ENCODE data around the gene BCR. TPM values are rescaled to one million over a fixed set of nuclear protein-coding genes. Genes with fewer than 3 reads are reported as not detected.

Gene BCR
- total and polyA plus RNA-seq, 2 of the 13 experiments (the other 11 are each of a cell fraction or from before 2014, with no cell fraction given) = 19.9 to 33.6 TPM

GRCh38 chr22:23180301-23180892 lies at the start of gene BCR (continued):
- TF ChIP-seq, protein P1, sequence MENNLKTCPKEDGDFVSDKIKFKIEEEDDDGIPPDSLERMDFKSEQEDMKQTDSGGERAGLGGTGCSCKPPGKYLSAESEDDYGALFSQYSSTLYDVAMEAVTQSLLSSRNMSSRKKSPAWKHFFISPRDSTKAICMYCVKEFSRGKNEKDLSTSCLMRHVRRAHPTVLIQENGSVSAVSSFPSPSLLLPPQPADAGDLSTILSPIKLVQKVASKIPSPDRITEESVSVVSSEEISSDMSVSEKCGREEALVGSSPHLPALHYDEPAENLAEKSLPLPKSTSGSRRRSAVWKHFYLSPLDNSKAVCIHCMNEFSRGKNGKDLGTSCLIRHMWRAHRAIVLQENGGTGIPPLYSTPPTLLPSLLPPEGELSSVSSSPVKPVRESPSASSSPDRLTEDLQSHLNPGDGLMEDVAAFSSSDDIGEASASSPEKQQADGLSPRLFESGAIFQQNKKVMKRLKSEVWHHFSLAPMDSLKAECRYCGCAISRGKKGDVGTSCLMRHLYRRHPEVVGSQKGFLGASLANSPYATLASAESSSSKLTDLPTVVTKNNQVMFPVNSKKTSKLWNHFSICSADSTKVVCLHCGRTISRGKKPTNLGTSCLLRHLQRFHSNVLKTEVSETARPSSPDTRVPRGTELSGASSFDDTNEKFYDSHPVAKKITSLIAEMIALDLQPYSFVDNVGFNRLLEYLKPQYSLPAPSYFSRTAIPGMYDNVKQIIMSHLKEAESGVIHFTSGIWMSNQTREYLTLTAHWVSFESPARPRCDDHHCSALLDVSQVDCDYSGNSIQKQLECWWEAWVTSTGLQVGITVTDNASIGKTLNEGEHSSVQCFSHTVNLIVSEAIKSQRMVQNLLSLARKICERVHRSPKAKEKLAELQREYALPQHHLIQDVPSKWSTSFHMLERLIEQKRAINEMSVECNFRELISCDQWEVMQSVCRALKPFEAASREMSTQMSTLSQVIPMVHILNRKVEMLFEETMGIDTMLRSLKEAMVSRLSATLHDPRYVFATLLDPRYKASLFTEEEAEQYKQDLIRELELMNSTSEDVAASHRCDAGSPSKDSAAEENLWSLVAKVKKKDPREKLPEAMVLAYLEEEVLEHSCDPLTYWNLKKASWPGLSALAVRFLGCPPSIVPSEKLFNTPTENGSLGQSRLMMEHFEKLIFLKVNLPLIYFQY (CRISPR knock-in tag; IDR thresholded peaks at IDR 0.05; ENCODE audit: borderline replicate concordance) = no peak
- TF ChIP-seq ZNF777 (CRISPR knock-in tag; IDR thresholded peaks at IDR 0.05) (no peak), ZNF83 (CRISPR knock-in tag; IDR thresholded peaks at IDR 0.05; ENCODE audit: borderline replicate concordance) (no peak), FOSL1 (CRISPR knock-in tag; IDR thresholded peaks at IDR 0.05; ENCODE audit: borderline replicate concordance) (no peak), GLMP (CRISPR knock-in tag; IDR thresholded peaks at IDR 0.05; ENCODE audit: borderline replicate concordance) (no peak), RBM39 (IDR thresholded peaks at IDR 0.05; ENCODE audit: low read depth, low read length, poor library complexity, severe bottlenecking) (peak; percentile 17), UBTF (CRISPR knock-in tag; IDR thresholded peaks at IDR 0.05) (no peak), THYN1 (CRISPR knock-in tag; IDR thresholded peaks at IDR 0.05; ENCODE audit: borderline replicate concordance, low read depth) (no peak), ZNF530 (CRISPR knock-in tag; IDR thresholded peaks at IDR 0.05; ENCODE audit: low read depth) (no peak), HNF4G (IDR thresholded peaks at IDR 0.05; ENCODE audit: borderline replicate concordance, low read depth, low read length) (no peak), HNF4G (CRISPR knock-in tag; IDR thresholded peaks at IDR 0.05; ENCODE audit: borderline replicate concordance, low read depth) (peak; percentile 57; the same call in 1 of the 2 replicates), REL (CRISPR knock-in tag; conservative IDR thresholded peaks at IDR 0.05) (no peak), ZNF260 (CRISPR knock-in tag; IDR thresholded peaks at IDR 0.05; ENCODE audit: borderline replicate concordance, low read depth) (no peak), GLI4 (CRISPR knock-in tag; IDR thresholded peaks at IDR 0.05; ENCODE audit: borderline replicate concordance) (no peak), ZFP37 (CRISPR knock-in tag; IDR thresholded peaks at IDR 0.05; ENCODE audit: borderline replicate concordance) (no peak)
- TF ChIP-seq, protein P2, sequence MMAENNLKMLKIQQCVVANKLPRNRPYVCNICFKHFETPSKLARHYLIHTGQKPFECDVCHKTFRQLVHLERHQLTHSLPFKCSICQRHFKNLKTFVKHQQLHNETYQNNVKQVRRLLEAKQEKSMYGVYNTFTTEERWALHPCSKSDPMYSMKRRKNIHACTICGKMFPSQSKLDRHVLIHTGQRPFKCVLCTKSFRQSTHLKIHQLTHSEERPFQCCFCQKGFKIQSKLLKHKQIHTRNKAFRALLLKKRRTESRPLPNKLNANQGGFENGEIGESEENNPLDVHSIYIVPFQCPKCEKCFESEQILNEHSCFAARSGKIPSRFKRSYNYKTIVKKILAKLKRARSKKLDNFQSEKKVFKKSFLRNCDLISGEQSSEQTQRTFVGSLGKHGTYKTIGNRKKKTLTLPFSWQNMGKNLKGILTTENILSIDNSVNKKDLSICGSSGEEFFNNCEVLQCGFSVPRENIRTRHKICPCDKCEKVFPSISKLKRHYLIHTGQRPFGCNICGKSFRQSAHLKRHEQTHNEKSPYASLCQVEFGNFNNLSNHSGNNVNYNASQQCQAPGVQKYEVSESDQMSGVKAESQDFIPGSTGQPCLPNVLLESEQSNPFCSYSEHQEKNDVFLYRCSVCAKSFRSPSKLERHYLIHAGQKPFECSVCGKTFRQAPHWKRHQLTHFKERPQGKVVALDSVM (CRISPR knock-in tag; IDR thresholded peaks at IDR 0.05) = no peak
- TF ChIP-seq, protein P3, sequence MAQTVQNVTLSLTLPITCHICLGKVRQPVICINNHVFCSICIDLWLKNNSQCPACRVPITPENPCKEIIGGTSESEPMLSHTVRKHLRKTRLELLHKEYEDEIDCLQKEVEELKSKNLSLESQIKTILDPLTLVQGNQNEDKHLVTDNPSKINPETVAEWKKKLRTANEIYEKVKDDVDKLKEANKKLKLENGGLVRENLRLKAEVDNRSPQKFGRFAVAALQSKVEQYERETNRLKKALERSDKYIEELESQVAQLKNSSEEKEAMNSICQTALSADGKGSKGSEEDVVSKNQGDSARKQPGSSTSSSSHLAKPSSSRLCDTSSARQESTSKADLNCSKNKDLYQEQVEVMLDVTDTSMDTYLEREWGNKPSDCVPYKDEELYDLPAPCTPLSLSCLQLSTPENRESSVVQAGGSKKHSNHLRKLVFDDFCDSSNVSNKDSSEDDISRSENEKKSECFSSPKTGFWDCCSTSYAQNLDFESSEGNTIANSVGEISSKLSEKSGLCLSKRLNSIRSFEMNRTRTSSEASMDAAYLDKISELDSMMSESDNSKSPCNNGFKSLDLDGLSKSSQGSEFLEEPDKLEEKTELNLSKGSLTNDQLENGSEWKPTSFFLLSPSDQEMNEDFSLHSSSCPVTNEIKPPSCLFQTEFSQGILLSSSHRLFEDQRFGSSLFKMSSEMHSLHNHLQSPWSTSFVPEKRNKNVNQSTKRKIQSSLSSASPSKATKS (CRISPR knock-in tag; IDR thresholded peaks at IDR 0.05) = no peak
